Left ventricle myocardium inferior (tissue), 1 donor: Measurements from ENCODE around the gene CACNA2D2. TPM values are rescaled to one million over a fixed set of nuclear protein-coding genes. Genes with fewer than 3 reads are reported as not detected.

Experiments used
- DNase-seq: peaks from one replicate; pipeline ENCODE4 v3.0.0-alpha.2; 2020
- H3K27ac ChIP-seq: fragments of 200-600 bp; replicated peaks from 2 replicates; pipeline ENCODE4 v1.8.0; 2021
- H3K27me3 ChIP-seq: fragments of 200-600 bp; 2 replicates; pipeline ENCODE4 v1.8.0; 2021; ENCODE audit warnings: low read depth
- H3K36me3 ChIP-seq: fragments of 200-600 bp; 2 replicates; pipeline ENCODE4 v1.8.0; 2021
- H3K4me1 ChIP-seq: fragments of 200-600 bp; 2 replicates; pipeline ENCODE4 v1.8.0; 2021
- H3K4me3 ChIP-seq: fragments of 200-600 bp; 2 replicates; pipeline ENCODE4 v1.8.0; 2021; ENCODE audit warnings: mild to moderate bottlenecking, moderate library complexity
- H3K9me3 ChIP-seq: fragments of 200-600 bp; replicated peaks from 2 replicates; pipeline ENCODE4 v1.8.0; 2021
- CTCF ChIP-seq: fragments of 200-600 bp; IDR thresholded peaks from 2 replicates; pipeline ENCODE4 v1.8.0; 2021; ENCODE audit warnings: antibody characterized with exemption, mild to moderate bottlenecking, borderline replicate concordance
- intact Hi-C: fragments of 100-400 bp; cut with micrococcal nuclease; formaldehyde crosslinking; loops from one replicate; pipeline ENCODE4 v1.11.0; 2022
- total RNA-seq: library from RNA; stranded (reverse); fragmentation: NEBNext Ultra II Directional; extraction: Animal tissue kit (Norgen Biotek cat#: 25700); gene quantifications from one replicate; pipeline ENCODE4 v1.2.1, GENCODE V29; 2021
- donor health status: DM: no; HTN: yes; CAD: no; lungs with severe emphysema.

CACNA2D2 gene
- total RNA-seq, 1 donor from 2014 or later = 2.3 TPM

DNA sequence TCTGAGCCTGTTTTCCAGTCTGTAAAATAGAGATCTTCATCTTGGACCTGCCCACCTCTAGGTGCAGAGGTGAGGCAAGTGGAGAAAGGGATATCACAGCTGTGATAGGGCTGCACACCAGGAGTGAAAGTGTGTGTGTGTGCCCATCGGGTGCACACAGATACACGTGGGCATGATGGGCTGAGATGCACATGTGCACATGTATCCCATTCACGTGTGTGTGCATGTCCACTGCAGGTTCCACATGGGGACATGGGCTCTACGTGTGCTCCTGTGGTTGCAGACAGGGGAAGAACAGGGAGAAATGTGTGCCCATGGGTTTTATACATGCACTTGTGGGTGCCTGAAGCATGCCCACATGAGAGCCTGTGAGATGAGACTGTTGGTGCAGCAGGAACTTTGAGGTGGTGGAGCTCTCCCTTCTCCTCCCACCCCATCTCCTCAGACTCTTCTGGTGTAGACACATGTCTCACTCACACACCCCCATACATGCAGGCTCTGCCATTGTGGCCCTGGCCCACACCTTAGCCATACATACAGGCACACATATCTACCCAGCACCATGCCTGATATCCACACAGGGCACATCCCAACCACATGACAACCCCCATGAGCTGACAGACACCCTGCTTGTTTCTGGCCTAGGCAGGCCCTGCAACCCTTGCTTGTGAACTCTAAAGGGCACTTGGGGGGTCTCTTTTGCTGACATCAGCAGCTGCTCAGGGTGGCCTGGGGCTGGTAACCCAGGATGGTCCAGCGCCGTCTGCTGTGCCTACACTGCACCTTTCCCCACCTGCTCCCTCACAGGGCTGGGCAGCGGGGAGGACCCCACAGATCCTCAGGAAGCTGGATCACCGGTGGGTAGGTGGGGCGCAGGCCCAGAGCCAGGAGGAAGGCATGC, 86.4 kb downstream of the CACNA2D2 start:
- H3K9me3 ChIP-seq = no peaks in the 10 kb centered on the region
- no peaks in the 10 kb centered on the region for H3K27me3 ChIP-seq
- no peak for DNase-seq
- intact Hi-C loops = no loop called here
- H3K27ac ChIP-seq = no peak overlapping the region
- H3K4me1 ChIP-seq = no peaks in the 10 kb centered on the region
- H3K4me3 ChIP-seq = no peak overlapping the region
- H3K36me3 ChIP-seq = no peaks in the 10 kb centered on the region
- TF ChIP-seq CTCF = no peak

DNA sequence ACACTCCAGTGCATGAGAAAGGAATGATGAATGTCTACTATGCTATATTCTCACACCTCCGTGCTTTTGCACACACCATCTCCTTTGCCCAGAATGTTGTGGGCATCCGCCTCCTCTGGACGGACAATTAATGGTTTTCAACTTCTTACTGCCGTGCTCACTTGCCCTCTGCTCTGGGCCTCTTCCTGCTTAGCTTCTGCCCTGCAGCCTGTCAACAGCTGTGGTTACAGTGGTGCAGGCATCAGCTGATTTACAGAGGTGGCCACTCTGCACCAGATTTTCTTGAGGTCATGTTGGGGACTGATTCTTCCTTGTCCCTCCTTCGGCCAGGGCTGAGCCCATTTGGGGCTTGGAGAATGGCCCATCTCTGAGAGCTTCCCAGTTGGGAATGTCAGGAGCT, 87.6 kb downstream of the CACNA2D2 start:
- no peaks in the 10 kb centered on the region for H3K27me3 ChIP-seq
- no peaks in the 10 kb centered on the region for H3K9me3 ChIP-seq
- H3K4me3 ChIP-seq = no peak overlapping the region
- no peak for DNase-seq
- H3K27ac ChIP-seq = no peak overlapping the region
- no peaks in the 10 kb centered on the region for H3K36me3 ChIP-seq
- intact Hi-C loops = no loop called here
- H3K4me1 ChIP-seq = no peaks in the 10 kb centered on the region
- TF ChIP-seq CTCF = no peak

GRCh38 chr3:50415061-50415460, 88.4 kb downstream of the CACNA2D2 start:
- Histone ChIP-seq H3K27ac (no peak overlapping the region), H3K36me3 (no peaks in the 10 kb centered on the region), H3K27me3 (no peaks in the 10 kb centered on the region), H3K4me1 (no peaks in the 10 kb centered on the region), H3K4me3 (no peak overlapping the region), H3K9me3 (no peaks in the 10 kb centered on the region)
- intact Hi-C loops = no loop called here
- TF ChIP-seq CTCF = no peak
- DNase-seq = no peak

DNA sequence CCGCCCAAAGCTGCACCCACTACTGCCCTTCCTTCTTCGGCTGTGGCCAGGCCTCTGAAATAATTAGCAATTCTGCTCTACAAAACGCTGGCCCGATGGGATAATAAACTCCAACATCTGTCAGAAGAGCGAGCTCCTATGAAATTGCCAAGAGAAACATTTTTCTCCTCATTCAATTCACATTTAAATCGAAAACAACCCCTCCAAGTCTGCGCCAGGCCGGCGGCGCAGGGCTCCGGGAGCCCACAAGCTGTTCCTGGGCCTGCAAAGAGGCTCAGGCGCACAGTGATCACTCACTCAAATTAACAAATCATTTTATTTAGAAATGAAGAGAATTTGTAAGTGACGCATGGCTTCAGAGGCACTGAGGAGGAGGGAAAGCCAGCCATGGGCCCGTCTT, 88.8 kb downstream of the CACNA2D2 start:
- intact Hi-C loops = no loop called here
- DNase-seq = no peak
- TF ChIP-seq CTCF = no peak
- Histone ChIP-seq H3K27ac (no peak overlapping the region), H3K4me1 (no peaks in the 10 kb centered on the region), H3K27me3 (no peaks in the 10 kb centered on the region), H3K36me3 (no peaks in the 10 kb centered on the region), H3K4me3 (no peak overlapping the region), H3K9me3 (no peaks in the 10 kb centered on the region)

- H3K36me3 ChIP-seq = no peaks in the 10 kb centered on the region
- no peaks in the 10 kb centered on the region for H3K27me3 ChIP-seq
- no peaks in the 10 kb centered on the region for H3K9me3 ChIP-seq
- TF ChIP-seq CTCF = no peak
- H3K4me3 ChIP-seq = no peak overlapping the region
- no peak overlapping the region for H3K27ac ChIP-seq
- no peak for DNase-seq
- intact Hi-C loops = no loop called here
- no peaks in the 10 kb centered on the region for H3K4me1 ChIP-seq
These were observed 91.1 kb downstream of the CACNA2D2 start for GRCh38 chr3:50412231-50412754.
